ENCODE results near the gene PDE8A.

The PDE8A gene

DNA sequence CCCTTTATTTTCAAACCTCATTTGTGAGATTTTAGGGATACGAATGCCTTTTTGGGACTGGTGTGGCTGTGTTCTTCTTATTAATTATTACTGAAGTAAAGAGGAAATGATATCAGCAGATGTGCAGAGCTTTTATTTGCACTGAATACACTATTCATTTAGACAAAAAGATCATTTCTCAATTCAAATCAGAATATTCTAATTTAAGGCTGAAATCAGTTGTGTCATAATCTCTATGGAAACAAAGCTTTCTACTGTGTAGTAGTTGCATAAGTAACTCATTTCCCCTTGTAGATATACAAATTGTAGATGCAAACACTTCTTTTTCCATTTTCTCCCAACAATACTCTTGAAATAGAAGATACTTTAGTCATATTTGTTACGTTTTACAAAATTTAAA, 56.0 kb downstream of the PDE8A start:
- Histone ChIP-seq H3K27ac (ENCODE audit: low read length) (no peak overlapping the region), H3K27me3 (replicated peaks; ENCODE audit: insufficient read depth, low read length) (no peaks in the 10 kb centered on the region), H3K4me1 (ENCODE audit: low read length) (no peaks in the 10 kb centered on the region), H2AFZ (ENCODE audit: low read length) (no peak overlapping the region), H3K4me3 (ENCODE audit: low read length) (no peak overlapping the region), H3K9me3 (replicated peaks; ENCODE audit: insufficient read depth, low read length) (no peaks in the 10 kb centered on the region), H3K4me2 (ENCODE audit: low read depth, low read length) (no peak overlapping the region), H3K36me3 (replicated peaks; ENCODE audit: insufficient read depth, low read length) (no peaks in the 10 kb centered on the region), H4K20me1 (ENCODE audit: insufficient read depth, low read length) (no peaks in the 10 kb centered on the region), H3F3A (ENCODE audit: insufficient read depth, low read length) (no peaks in the 10 kb centered on the region), H3K9me2 (replicated peaks; ENCODE audit: insufficient read depth, low read length) (no peaks in the 10 kb centered on the region), H3K9ac (ENCODE audit: low read length) (no peak overlapping the region), H3K79me2 (ENCODE audit: low read length) (no peaks in the 10 kb centered on the region)
- TF ChIP-seq, protein P1, sequence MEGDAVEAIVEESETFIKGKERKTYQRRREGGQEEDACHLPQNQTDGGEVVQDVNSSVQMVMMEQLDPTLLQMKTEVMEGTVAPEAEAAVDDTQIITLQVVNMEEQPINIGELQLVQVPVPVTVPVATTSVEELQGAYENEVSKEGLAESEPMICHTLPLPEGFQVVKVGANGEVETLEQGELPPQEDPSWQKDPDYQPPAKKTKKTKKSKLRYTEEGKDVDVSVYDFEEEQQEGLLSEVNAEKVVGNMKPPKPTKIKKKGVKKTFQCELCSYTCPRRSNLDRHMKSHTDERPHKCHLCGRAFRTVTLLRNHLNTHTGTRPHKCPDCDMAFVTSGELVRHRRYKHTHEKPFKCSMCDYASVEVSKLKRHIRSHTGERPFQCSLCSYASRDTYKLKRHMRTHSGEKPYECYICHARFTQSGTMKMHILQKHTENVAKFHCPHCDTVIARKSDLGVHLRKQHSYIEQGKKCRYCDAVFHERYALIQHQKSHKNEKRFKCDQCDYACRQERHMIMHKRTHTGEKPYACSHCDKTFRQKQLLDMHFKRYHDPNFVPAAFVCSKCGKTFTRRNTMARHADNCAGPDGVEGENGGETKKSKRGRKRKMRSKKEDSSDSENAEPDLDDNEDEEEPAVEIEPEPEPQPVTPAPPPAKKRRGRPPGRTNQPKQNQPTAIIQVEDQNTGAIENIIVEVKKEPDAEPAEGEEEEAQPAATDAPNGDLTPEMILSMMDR (IDR thresholded peaks at IDR 0.05; ENCODE audit: low read length): no peak
- TF ChIP-seq EZH2phosphoT487 (IDR thresholded peaks at IDR 0.05; ENCODE audit: low read length): no peak
- TF ChIP-seq EZH2 (optimal IDR thresholded peaks at IDR 0.05; ENCODE audit: low read depth, low read length): no peak
- no peak for DNase-seq

DNA sequence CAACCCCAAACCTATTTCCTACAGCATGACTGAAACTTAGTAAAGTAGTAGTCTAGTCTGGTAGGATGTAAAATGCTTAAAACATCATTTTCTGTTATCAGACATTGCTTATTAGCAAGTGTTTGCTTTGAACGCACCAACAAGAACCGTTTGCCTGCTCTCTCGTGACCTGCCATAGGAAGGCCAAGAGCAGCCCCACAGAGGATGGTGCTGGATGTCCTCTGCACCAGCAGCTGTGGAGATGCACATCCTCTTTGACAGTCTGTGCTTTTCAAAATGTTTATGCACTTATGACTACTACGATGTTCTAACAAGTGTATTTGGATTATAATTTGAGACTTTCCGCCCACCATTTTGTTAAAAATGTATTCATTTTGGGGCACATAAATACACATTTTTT, 59.6 kb downstream of the PDE8A start:
- no peak for DNase-seq
- Histone ChIP-seq H3K4me2 (ENCODE audit: low read depth, low read length) (no peak overlapping the region), H3K79me2 (ENCODE audit: low read length) (no peaks in the 10 kb centered on the region), H3K4me1 (ENCODE audit: low read length) (no peaks in the 10 kb centered on the region), H4K20me1 (ENCODE audit: insufficient read depth, low read length) (no peaks in the 10 kb centered on the region), H3K9ac (ENCODE audit: low read length) (no peak overlapping the region), H3K4me3 (ENCODE audit: low read length) (no peak overlapping the region), H3F3A (ENCODE audit: insufficient read depth, low read length) (no peaks in the 10 kb centered on the region), H3K9me3 (replicated peaks; ENCODE audit: insufficient read depth, low read length) (no peaks in the 10 kb centered on the region), H3K27me3 (replicated peaks; ENCODE audit: insufficient read depth, low read length) (no peaks in the 10 kb centered on the region), H3K27ac (ENCODE audit: low read length) (no peak overlapping the region), H3K9me2 (replicated peaks; ENCODE audit: insufficient read depth, low read length) (no peaks in the 10 kb centered on the region), H3K36me3 (replicated peaks; ENCODE audit: insufficient read depth, low read length) (no peaks in the 10 kb centered on the region), H2AFZ (ENCODE audit: low read length) (no peak overlapping the region)
- TF ChIP-seq, protein P1 (IDR thresholded peaks at IDR 0.05; ENCODE audit: low read length): no peak
- TF ChIP-seq EZH2phosphoT487 (IDR thresholded peaks at IDR 0.05; ENCODE audit: low read length) (no peak), EZH2 (optimal IDR thresholded peaks at IDR 0.05; ENCODE audit: low read depth, low read length) (no peak)

- peak; percentile 46 for DNase-seq
- no peaks in the 10 kb centered on the region for H4K20me1 ChIP-seq (ENCODE audit: insufficient read depth, low read length)
- H3K79me2 ChIP-seq (ENCODE audit: low read length): 0 out of 2 replicates have a peak, but pooled peaks cover 2% of the 10 kb centered on the region
- no peak overlapping the region for H3K4me3 ChIP-seq (ENCODE audit: low read length)
- no peaks in the 10 kb centered on the region for H3K9me3 ChIP-seq (replicated peaks; ENCODE audit: insufficient read depth, low read length)
- no peaks in the 10 kb centered on the region for H3K27me3 ChIP-seq (replicated peaks; ENCODE audit: insufficient read depth, low read length)
- no peak overlapping the region for H3K4me2 ChIP-seq (ENCODE audit: low read depth, low read length)
- no peaks in the 10 kb centered on the region for H3K4me1 ChIP-seq (ENCODE audit: low read length)
- H3K36me3 ChIP-seq (replicated peaks; ENCODE audit: insufficient read depth, low read length): no peaks in the 10 kb centered on the region
- H3K9ac ChIP-seq (ENCODE audit: low read length): no peak overlapping the region
- no peak overlapping the region for H3K27ac ChIP-seq (ENCODE audit: low read length)
- H3K9me2 ChIP-seq (replicated peaks; ENCODE audit: insufficient read depth, low read length): no peaks in the 10 kb centered on the region
- no peaks in the 10 kb centered on the region for H3F3A ChIP-seq (ENCODE audit: insufficient read depth, low read length)
- TF ChIP-seq EZH2phosphoT487 (IDR thresholded peaks at IDR 0.05; ENCODE audit: low read length) (no peak), EZH2 (optimal IDR thresholded peaks at IDR 0.05; ENCODE audit: low read depth, low read length) (no peak)
- TF ChIP-seq, protein P1 (IDR thresholded peaks at IDR 0.05; ENCODE audit: low read length): peak; percentile 53
- no peak overlapping the region for H2AFZ ChIP-seq (ENCODE audit: low read length)
These were observed 62.7 kb downstream of the PDE8A start for GRCh38 chr15:85044251-85044853.
